Activated T-cell treated with anti-CD3 and anti-CD28 coated beads for 1 hour (primary cell): Measurements from ENCODE around the gene CLIC6.
A peak's percentile ranks its signal among the peaks of the same experiment; 100 is the strongest.
"Not testable (repeated sequence)": the region's sequence is repeated elsewhere in the genome, so short reads cannot be mapped to it uniquely, and the experiment has no call there.

ENCODE experiments used
- DNase-seq: peaks from one replicate; pipeline ENCODE4 v3.0.0-alpha.2; 2020; ENCODE audit warnings: low read depth

The CLIC6 gene

GRCh38 chr21:34693192-34693810 lies 24.5 kb downstream of the CLIC6 start:
- no peak for DNase-seq

- no peak for DNase-seq
These were observed 26.6 kb downstream of the CLIC6 start for GRCh38 chr21:34695434-34695833.

- DNase-seq: no peak
These were observed 27.3 kb downstream of the CLIC6 start for GRCh38 chr21:34696121-34696520.

GRCh38 chr21:34697826-34698225 lies 29.0 kb downstream of the CLIC6 start:
- no peak for DNase-seq

- no peak for DNase-seq
These were observed 29.6 kb downstream of the CLIC6 start for GRCh38 chr21:34698270-34699015.

- DNase-seq: no peak
These were observed 31.8 kb downstream of the CLIC6 start for GRCh38 chr21:34700605-34701004.

- DNase-seq: no peak
These were observed 32.9 kb downstream of the CLIC6 start for GRCh38 chr21:34701726-34702125.

GRCh38 chr21:34702341-34703170 lies 33.8 kb downstream of the CLIC6 start:
- DNase-seq: no peak

GRCh38 chr21:34703571-34703970 lies 34.8 kb downstream of the CLIC6 start:
- DNase-seq: no peak

- DNase-seq: no peak
These were observed 35.3 kb downstream of the CLIC6 start for GRCh38 chr21:34704119-34704518.

- no peak for DNase-seq
These were observed 36.2 kb downstream of the CLIC6 start for GRCh38 chr21:34705011-34705410.

- no peak for DNase-seq
These were observed 37.5 kb downstream of the CLIC6 start for GRCh38 chr21:34706337-34706736.

- peak; percentile 3 for DNase-seq
These were observed 39.1 kb downstream of the CLIC6 start for GRCh38 chr21:34707876-34708325.

- no peak for DNase-seq
These were observed 44.8 kb downstream of the CLIC6 start for GRCh38 chr21:34713621-34714020.

- no peak for DNase-seq
These were observed 46.7 kb downstream of the CLIC6 start for GRCh38 chr21:34715518-34715917.

GRCh38 chr21:34715985-34716596 lies 47.3 kb downstream of the CLIC6 start:
- no peak for DNase-seq

GRCh38 chr21:34718529-34718928 lies 49.7 kb downstream of the CLIC6 start:
- DNase-seq: not testable (repeated sequence)

- peak; percentile 24 for DNase-seq
These were observed 54.0 kb downstream of the CLIC6 start for GRCh38 chr21:34722684-34723300.

GRCh38 chr21:34724131-34724856 lies 55.5 kb downstream of the CLIC6 start:
- DNase-seq: no peak

GRCh38 chr21:34724857-34725195 lies 56.0 kb downstream of the CLIC6 start:
- DNase-seq: no peak

- DNase-seq: no peak
These were observed 58.0 kb downstream of the CLIC6 start for GRCh38 chr21:34726627-34727337.
